H1 (cell line): ENCODE data around the gene PARK7. TPM values are rescaled to one million over a fixed set of nuclear protein-coding genes. Genes with fewer than 3 reads are reported as not detected.

Source experiments
- BACH1 ChIP-seq: IDR thresholded peaks from 2 replicates; pipeline ENCODE4 v1.6.1; 2012; ENCODE audit warnings: low read length, improper control_type of control experiment
- CHD1 ChIP-seq: IDR thresholded peaks from 2 replicates; pipeline ENCODE4 v1.6.1; 2012; ENCODE audit warnings: low read depth, low read length, improper control_type of control experiment
- CHD2 ChIP-seq: IDR thresholded peaks from 2 replicates; pipeline ENCODE4 v1.6.1; 2012; ENCODE audit warnings: low read length, improper control_type of control experiment
- EGR1 ChIP-seq: IDR thresholded peaks from 2 replicates; pipeline ENCODE4 v1.6.1; 2011; ENCODE audit warnings: low read depth, low read length, borderline replicate concordance
- EZH2 ChIP-seq: fragments of 200-600 bp; sonication (generic); IDR thresholded peaks from 2 replicates; pipeline ENCODE4 v1.7.1; 2012; ENCODE audit warnings: low read depth, mild to moderate bottlenecking, moderate library complexity, low read length, inconsistent platforms; ENCODE audit not compliant: severe bottlenecking
- FOSL1 ChIP-seq: IDR thresholded peaks from 2 replicates; pipeline ENCODE4 v1.6.1; 2011; ENCODE audit warnings: mild to moderate bottlenecking, low read depth, low read length, moderate library complexity; ENCODE audit not compliant: insufficient read depth
- GABPA ChIP-seq: IDR thresholded peaks from 2 replicates; pipeline ENCODE4 v1.6.1; 2011; ENCODE audit warnings: mild to moderate bottlenecking, low read length, moderate library complexity, borderline replicate concordance; ENCODE audit not compliant: insufficient read depth
- GTF2F1 ChIP-seq: IDR thresholded peaks from 2 replicates; pipeline ENCODE4 v1.6.1; 2012; ENCODE audit warnings: low read depth, low read length, improper control_type of control experiment, borderline replicate concordance
- HDAC2 ChIP-seq, 2 experiments: fragments of 300-600 bp in 1 of 2; sonication (generic) in 1 of 2; IDR thresholded peaks; 2 replicates each; pipeline ENCODE4 v1.6.1; 2011 to 2012; ENCODE audit warnings: low read depth in 2 of 2, low read length in 2 of 2, mild to moderate bottlenecking in 2 of 2, moderate library complexity in 2 of 2, borderline replicate concordance in 1 of 2, inconsistent platforms in 1 of 2
- JUN ChIP-seq: IDR thresholded peaks from 2 replicates; pipeline ENCODE4 v1.6.1; 2011; ENCODE audit warnings: low read depth, mild to moderate bottlenecking, improper control_type of control experiment, low read length
- JUND ChIP-seq: IDR thresholded peaks from 2 replicates; pipeline ENCODE4 v1.6.1; 2011; ENCODE audit warnings: mild to moderate bottlenecking, improper control_type of control experiment, low read length
- KDM1A ChIP-seq: fragments of 200-600, 300-600 bp; sonication (generic); IDR thresholded peaks from 2 replicates; pipeline ENCODE4 v1.7.1; 2016; ENCODE audit warnings: mild to moderate bottlenecking, low read length, borderline replicate concordance
- POLR2AphosphoS5 ChIP-seq: IDR thresholded peaks from 2 replicates; pipeline ENCODE4 v1.6.1; 2011; ENCODE audit warnings: low read depth, low read length
- RAD21 ChIP-seq, 2 experiments: IDR thresholded peaks in 1 of 2; conservative IDR thresholded peaks in 1 of 2; 2 replicates each; pipeline ENCODE4 v1.6.1; 2011; ENCODE audit warnings: low read depth in 2 of 2, low read length in 2 of 2, improper control_type of control experiment in 1 of 2, inconsistent platforms in 1 of 2, mild to moderate bottlenecking in 1 of 2, moderate library complexity in 1 of 2
- RFX5 ChIP-seq: IDR thresholded peaks from 2 replicates; pipeline ENCODE4 v1.6.1; 2011; ENCODE audit warnings: low read depth, low read length, improper control_type of control experiment, borderline replicate concordance
- SIN3A ChIP-seq, 2 experiments: IDR thresholded peaks in 1 of 2; conservative IDR thresholded peaks in 1 of 2; 2 replicates each; pipeline ENCODE4 v1.6.1; 2011 to 2012; ENCODE audit warnings: low read length in 2 of 2, improper control_type of control experiment in 1 of 2, low read depth in 1 of 2, mild to moderate bottlenecking in 1 of 2
- SRF ChIP-seq: IDR thresholded peaks from 2 replicates; pipeline ENCODE4 v1.6.1; 2011; ENCODE audit warnings: mild to moderate bottlenecking, low read depth, low read length, moderate library complexity
- TAF7 ChIP-seq: optimal IDR thresholded peaks from 2 replicates; pipeline ENCODE3; 2011; ENCODE audit warnings: low read depth, mild to moderate bottlenecking, inconsistent platforms, low read length, moderate library complexity, borderline replicate concordance
- TCF12 ChIP-seq: IDR thresholded peaks from 2 replicates; pipeline ENCODE4 v1.6.1; 2011; ENCODE audit warnings: low read depth, mild to moderate bottlenecking, low read length
- TEAD4 ChIP-seq: IDR thresholded peaks from 2 replicates; pipeline ENCODE4 v1.6.1; 2012; ENCODE audit warnings: low read depth, low read length, inconsistent platforms, mixed read lengths
- ZNF274 ChIP-seq: IDR thresholded peaks from 2 replicates; pipeline ENCODE4 v1.7.0; 2012; ENCODE audit warnings: low read length, borderline replicate concordance; ENCODE audit errors: extremely low read depth
- polyA plus RNA-seq, 7 experiments: library from polyadenylated mRNA; depleted of rRNA in 3 of 7; stranded (reverse) in 5 of 7; unstranded in 2 of 7; fragments of >200 nt in 5 of 7; fragments of 200-250 nt in 2 of 7; gene quantifications; 1 replicate in 5 of 7; 2 replicates in 1 of 7; 4 replicates in 1 of 7; pipeline versions ENCODE4 v1.2.1 to v1.2.3, GENCODE V29; 2011 to 2013; ENCODE audit warnings: missing spikeins in 2 of 7, mixed read lengths in 2 of 7
- total RNA-seq: library from RNA; stranded (reverse); fragmentation: NEBNext Ultra II Directional; extraction: Animal tissue kit (Norgen Biotek cat#: 25700); gene quantifications from 2 replicates; pipeline ENCODE4 v1.2.1, GENCODE V29; 2021
- TF ChIP-seq, protein P1 (sequence below): IDR thresholded peaks from 2 replicates; pipeline ENCODE4 v1.6.1; 2012; ENCODE audit warnings: inconsistent platforms
- TF ChIP-seq, protein P2 (sequence below): IDR thresholded peaks from 2 replicates; pipeline ENCODE4 v1.6.1; 2011; ENCODE audit warnings: low read depth, mild to moderate bottlenecking, low read length; ENCODE audit not compliant: insufficient read depth

PARK7 gene
- total and polyA plus RNA-seq, 2 of the 8 experiments (the other 6 are each of a cell fraction or from before 2014, with no cell fraction given), result 206 to 383 TPM

DNA sequence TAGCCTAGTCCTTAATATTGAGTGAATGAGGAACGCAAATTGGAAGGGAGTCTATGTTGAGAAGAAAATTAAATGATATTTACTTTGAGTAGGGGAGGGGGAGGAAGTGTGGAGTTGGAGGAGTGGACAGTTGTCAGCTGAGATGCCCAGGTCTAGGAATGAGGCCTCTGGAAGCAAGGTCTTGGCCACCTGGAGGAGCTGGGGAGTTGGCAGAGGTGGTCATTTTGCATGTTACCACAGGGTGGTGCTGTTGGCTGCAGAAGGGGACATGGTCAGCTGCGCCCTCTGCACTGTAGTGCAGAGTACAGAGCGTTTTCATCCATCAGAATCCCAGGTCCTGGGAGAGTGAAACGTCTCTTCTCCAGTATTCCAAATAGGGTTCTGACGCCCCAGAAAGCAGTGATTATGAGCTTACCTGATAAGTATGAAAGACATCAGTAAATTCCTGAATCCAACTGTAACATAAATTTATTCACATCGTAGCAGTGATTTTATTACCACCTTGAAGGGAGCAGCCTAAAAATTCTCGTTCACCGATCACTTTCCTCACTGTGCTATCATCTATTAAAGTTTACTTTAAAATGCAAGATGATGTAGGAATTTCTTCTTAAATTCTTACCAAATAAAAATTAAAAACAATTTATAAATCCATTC, 13.8 kb downstream of the PARK7 start (continued):
- TF ChIP-seq HDAC2 (IDR thresholded peaks at IDR 0.05; ENCODE audit: borderline replicate concordance in 1 of 2, low read depth in 2 of 2, low read length in 2 of 2) (no peak), CHD1 (no peak), RFX5 (no peak), GABPA (no peak; the same call in 1 of the 2 replicates), ZNF274 (no peak), RAD21 (IDR thresholded peaks at IDR 0.05 in 1 of 2, conservative IDR thresholded peaks at IDR 0.05 in 1 of 2; ENCODE audit: low read depth in 2 of 2, low read length in 2 of 2) (peak; percentile 93), CHD2 (no peak), JUND (peak; percentile 52; the same call in 1 of the 2 replicates), EGR1 (no peak), BACH1 (no peak), TAF7 (no peak), EZH2 (no peak), GTF2F1 (0 out of 2 replicates have a peak, but pooled peaks have one; percentile 33), TCF12 (no peak), SIN3A (conservative IDR thresholded peaks at IDR 0.05 in 1 of 2, IDR thresholded peaks at IDR 0.05 in 1 of 2; ENCODE audit: low read depth in 1 of 2, low read length in 2 of 2) (peak in 1 of 2 experiments; percentile 72; a peak in 1 of 4 replicates), KDM1A (no peak), TEAD4 (no peak), JUN (no peak), FOSL1 (no peak), POLR2AphosphoS5 (peak; percentile 31; the same call in 1 of the 2 replicates), SRF (no peak)
- TF ChIP-seq, protein P1, sequence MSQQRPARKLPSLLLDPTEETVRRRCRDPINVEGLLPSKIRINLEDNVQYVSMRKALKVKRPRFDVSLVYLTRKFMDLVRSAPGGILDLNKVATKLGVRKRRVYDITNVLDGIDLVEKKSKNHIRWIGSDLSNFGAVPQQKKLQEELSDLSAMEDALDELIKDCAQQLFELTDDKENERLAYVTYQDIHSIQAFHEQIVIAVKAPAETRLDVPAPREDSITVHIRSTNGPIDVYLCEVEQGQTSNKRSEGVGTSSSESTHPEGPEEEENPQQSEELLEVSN, result no peak
- TF ChIP-seq, protein P2, sequence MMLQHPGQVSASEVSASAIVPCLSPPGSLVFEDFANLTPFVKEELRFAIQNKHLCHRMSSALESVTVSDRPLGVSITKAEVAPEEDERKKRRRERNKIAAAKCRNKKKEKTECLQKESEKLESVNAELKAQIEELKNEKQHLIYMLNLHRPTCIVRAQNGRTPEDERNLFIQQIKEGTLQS, result peak; percentile 52; the same call in 1 of the 2 replicates
